ENCODE results near the gene PIP4K2C. TPM values are rescaled to one million over a fixed set of nuclear protein-coding genes. Genes with fewer than 3 reads are reported as not detected.

The PIP4K2C gene
- total RNA-seq, 1 experiment from 2014 or later, result 37.1 TPM

DNA sequence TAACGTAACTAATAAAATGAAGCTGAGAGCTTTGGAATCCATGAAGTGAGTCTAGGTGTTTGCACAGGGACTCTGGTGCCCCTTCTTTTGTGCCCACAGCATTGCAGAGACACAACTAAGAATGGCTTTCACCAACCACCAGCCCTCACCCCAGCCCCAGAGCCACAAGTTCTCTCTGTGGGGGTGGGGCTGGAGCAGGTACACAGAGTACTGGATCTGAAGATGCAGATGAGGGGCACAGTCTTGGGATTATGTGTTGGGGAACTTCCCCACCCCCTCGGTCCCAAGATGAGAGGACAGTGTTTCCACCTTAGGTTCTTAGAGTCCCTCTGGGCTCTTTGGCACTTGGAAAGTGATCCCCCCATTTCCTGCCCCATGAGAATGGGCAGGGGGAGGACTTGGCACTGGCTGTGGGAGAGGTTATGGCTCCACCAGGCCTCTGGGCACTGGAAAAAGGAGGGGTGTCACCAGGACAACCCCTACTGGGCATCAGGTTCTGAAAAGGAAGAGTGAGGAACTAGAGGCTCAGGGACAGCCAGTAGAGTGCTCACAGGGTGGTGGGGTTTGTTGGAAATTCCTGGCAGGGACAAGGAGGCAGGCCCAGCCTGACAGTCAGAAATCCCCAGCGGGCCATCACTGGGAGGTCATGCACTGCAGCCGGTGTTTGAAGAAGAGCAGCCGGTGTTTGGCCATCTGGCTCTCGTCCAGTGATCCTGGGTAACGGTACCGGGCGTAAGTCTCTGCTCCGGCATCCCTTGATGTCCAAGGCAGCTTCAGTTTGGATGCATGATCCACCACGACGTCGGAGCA, 35.3 kb downstream of the PIP4K2C start:
- no CpG with 5 or more reads among the region's 13 CpGs for WGBS (ENCODE audit: extremely low coverage, insufficient read length, low lambda C conversion rate)
- peaks cover 94% of the 10 kb centered on the region for H3K27me3 ChIP-seq (ENCODE audit: insufficient read depth, low read length)

More for the DNA sequence above, 35.3 kb downstream of the PIP4K2C start:
- H3K4me1 Mint-ChIP-seq, result peaks cover 9 to 33% of the 10 kb centered on the region in 2 experiments
- peak overlapping the region in 1 of 3 experiments; percentile 68; a peak in 1 of 7 replicates for H3K27ac Mint-ChIP-seq
- H3K27me3 Mint-ChIP-seq (ENCODE audit: low read depth), result peaks cover 97% of the 10 kb centered on the region
- Histone ChIP-seq H3K23ac (ENCODE audit: insufficient read length, low read depth, low read length) (no peak overlapping the region), H2BK20ac (ENCODE audit: low read depth, low read length, poor library complexity, severe bottlenecking) (no peak overlapping the region), H4K20me1 (ENCODE audit: control insufficient read depth, insufficient read depth, insufficient read length) (no peaks in the 10 kb centered on the region), H3T11ph (ENCODE audit: low read length) (no peak overlapping the region), H4K5ac (ENCODE audit: insufficient read length, low read depth, low read length) (no peak overlapping the region), H3K9ac (ENCODE audit: extremely low read depth, insufficient read length, low read length) (no peak overlapping the region), H3K9me3 (ENCODE audit: control insufficient read depth, low read depth, low read length) (no peaks in the 10 kb centered on the region), H2AFZ (ENCODE audit: low read length) (no peak overlapping the region), H3K4me1 (ENCODE audit: insufficient read depth, low read length) (no peaks in the 10 kb centered on the region), H2BK5ac (ENCODE audit: insufficient read length, low read length) (no peak overlapping the region), H3K23me2 (ENCODE audit: insufficient read length, low read depth, low read length, poor library complexity, severe bottlenecking) (peaks cover 12% of the 10 kb centered on the region), H2BK120ac (ENCODE audit: low read depth, low read length, poor library complexity, severe bottlenecking) (no peak overlapping the region), H2BK15ac (ENCODE audit: low read depth, low read length) (no peak overlapping the region), H4K8ac (replicated peaks; ENCODE audit: insufficient read length, low read depth, low read length) (no peak overlapping the region), H3K79me2 (ENCODE audit: insufficient read depth, low read length) (no peaks in the 10 kb centered on the region), H3K14ac (ENCODE audit: insufficient read depth, low read length) (no peak overlapping the region), H3K56ac (ENCODE audit: insufficient read length, low read depth, low read length) (no peak overlapping the region), H3K79me1 (ENCODE audit: insufficient read depth, low read depth, low read length, poor library complexity, severe bottlenecking) (no peaks in the 10 kb centered on the region), H2AK5ac (ENCODE audit: insufficient read length, low read length) (no peak overlapping the region), H3K4ac (ENCODE audit: low read depth, low read length) (no peak overlapping the region), H2BK12ac (ENCODE audit: insufficient read length, low read depth, low read length) (no peak overlapping the region), H4K91ac (ENCODE audit: insufficient read length, low read depth, low read length) (no peak overlapping the region), H3K18ac (ENCODE audit: insufficient read length, low read depth, low read length) (no peak overlapping the region), H3K4me2 (ENCODE audit: insufficient read depth, insufficient read length, low read length) (no peak overlapping the region), H3K27ac (ENCODE audit: insufficient read length, low read depth, low read length) (no peak overlapping the region)
- H3K36me3 Mint-ChIP-seq (ENCODE audit: insufficient read depth in 1 of 3, low read depth in 3 of 3), result no peaks in the 10 kb centered on the region; a peak in 3 of 7 replicates
- TF ChIP-seq, protein P1, sequence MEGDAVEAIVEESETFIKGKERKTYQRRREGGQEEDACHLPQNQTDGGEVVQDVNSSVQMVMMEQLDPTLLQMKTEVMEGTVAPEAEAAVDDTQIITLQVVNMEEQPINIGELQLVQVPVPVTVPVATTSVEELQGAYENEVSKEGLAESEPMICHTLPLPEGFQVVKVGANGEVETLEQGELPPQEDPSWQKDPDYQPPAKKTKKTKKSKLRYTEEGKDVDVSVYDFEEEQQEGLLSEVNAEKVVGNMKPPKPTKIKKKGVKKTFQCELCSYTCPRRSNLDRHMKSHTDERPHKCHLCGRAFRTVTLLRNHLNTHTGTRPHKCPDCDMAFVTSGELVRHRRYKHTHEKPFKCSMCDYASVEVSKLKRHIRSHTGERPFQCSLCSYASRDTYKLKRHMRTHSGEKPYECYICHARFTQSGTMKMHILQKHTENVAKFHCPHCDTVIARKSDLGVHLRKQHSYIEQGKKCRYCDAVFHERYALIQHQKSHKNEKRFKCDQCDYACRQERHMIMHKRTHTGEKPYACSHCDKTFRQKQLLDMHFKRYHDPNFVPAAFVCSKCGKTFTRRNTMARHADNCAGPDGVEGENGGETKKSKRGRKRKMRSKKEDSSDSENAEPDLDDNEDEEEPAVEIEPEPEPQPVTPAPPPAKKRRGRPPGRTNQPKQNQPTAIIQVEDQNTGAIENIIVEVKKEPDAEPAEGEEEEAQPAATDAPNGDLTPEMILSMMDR (conservative IDR thresholded peaks at IDR 0.05), result no peak
- H3K9me3 Mint-ChIP-seq, result no peaks in the 10 kb centered on the region
- DNase-seq, result peak; percentile 30
- peak overlapping the region in 1 of 2 experiments; percentile 46; a peak in 2 of 5 replicates for H3K4me3 Mint-ChIP-seq

Measured in H9 (cell line).